ENCODE measurements around the gene EBF3.

EBF3 gene

DNA sequence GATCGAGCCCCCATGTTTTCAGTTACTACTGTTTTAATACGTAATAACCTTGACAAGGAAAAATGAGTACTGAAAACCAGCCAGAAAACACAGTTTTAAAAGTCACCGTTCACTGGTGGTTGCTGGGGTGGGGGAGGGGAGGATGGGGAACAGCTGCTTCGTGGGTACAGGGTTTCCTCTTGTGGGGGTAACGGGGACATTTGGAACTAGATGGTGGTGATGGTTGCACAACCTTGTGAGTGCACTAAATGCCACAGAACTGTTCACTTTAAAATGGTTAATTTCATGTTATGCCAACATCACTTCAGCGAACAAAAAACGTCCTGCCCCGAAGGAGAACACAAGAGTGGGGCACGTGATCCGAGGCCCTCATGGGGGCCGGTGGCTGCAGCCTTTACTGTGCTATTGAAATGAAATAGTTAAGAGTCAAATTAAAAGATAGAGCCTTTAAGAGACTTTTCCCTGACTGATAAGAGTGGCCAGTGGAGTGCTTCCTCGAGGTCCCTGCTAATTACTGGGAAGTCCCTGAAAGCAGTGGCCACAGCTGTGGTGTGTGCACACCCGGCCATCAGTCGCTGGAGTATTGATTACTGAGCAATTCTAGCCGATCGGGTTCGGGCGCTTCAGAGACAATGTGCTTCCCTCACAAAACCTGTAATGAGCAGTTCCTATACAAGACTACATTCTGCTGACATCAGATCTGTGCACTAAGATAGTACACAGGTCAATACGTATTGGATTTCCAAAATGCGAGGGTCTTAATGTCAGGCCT lies 80.3 kb downstream of the EBF3 start:
- H3K9me3 ChIP-seq (ENCODE audit: control insufficient read depth, low read length), result no peaks in the 10 kb centered on the region
- H3K27me3 ChIP-seq (replicated peaks; ENCODE audit: control insufficient read depth, insufficient read depth, low read length, poor library complexity, severe bottlenecking), result no peaks in the 10 kb centered on the region

GRCh38 chr10:129883029-129883428 lies 81.0 kb downstream of the EBF3 start:
- Histone ChIP-seq H3K36me3 (ENCODE audit: control insufficient read depth, insufficient read depth, low read length) (no peaks in the 10 kb centered on the region), H3K27me3 (replicated peaks; ENCODE audit: control insufficient read depth, insufficient read depth, low read length, poor library complexity, severe bottlenecking) (no peaks in the 10 kb centered on the region), H3K27ac (ENCODE audit: insufficient read depth, low read length, poor library complexity, severe bottlenecking) (no peak overlapping the region), H3K4me3 (ENCODE audit: insufficient read depth, low read depth, low read length, poor library complexity, severe bottlenecking) (no peak overlapping the region), H3K9me3 (ENCODE audit: control insufficient read depth, low read length) (no peaks in the 10 kb centered on the region), H3K4me1 (ENCODE audit: control insufficient read depth, insufficient read depth, low read length, poor library complexity, severe bottlenecking) (no peaks in the 10 kb centered on the region)
- no peak for DNase-seq

More for the DNA sequence above, 80.3 kb downstream of the EBF3 start:
- H3K4me3 ChIP-seq (ENCODE audit: insufficient read depth, low read depth, low read length, poor library complexity, severe bottlenecking), result no peak overlapping the region
- no peaks in the 10 kb centered on the region for H3K36me3 ChIP-seq (ENCODE audit: control insufficient read depth, insufficient read depth, low read length)
- H3K4me1 ChIP-seq (ENCODE audit: control insufficient read depth, insufficient read depth, low read length, poor library complexity, severe bottlenecking), result no peaks in the 10 kb centered on the region
- H3K27ac ChIP-seq (ENCODE audit: insufficient read depth, low read length, poor library complexity, severe bottlenecking), result no peak overlapping the region
- DNase-seq, result no peak

DNA sequence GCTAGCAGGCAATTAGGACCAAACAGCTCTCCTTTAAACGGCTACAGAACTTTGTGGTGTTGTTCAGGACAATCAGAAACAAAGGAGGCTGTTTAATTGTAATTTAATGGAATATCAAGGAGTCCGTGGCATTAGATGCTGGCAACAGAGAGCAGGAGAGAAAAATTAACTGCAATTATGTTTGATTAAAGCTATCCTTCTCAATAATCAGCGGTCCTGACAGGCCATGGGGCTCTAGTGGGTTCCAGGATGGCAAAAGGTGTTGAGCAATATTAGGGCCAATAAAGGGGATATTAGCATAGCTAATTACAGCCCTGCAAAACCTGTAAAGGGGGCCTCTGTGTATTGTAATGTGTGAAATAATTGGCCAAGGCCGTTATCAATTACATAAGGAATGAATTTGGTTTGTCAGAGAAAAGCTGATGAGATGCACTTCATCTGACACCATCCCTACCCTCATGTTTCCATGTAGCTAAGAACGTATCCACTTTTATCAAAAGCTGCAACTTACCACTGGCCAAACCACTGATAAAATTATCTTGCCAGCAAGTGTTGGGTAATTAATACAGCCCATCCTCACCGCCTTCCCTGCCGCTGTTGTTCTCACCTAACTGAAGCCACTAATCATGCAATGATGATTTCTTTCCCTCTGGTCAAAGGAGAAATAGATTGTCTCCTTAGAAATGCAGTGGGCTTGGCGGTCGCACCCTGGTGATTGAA lies 81.6 kb downstream of the EBF3 start:
- H3K27me3 ChIP-seq (replicated peaks; ENCODE audit: control insufficient read depth, insufficient read depth, low read length, poor library complexity, severe bottlenecking), result no peaks in the 10 kb centered on the region

GRCh38 chr10:129881641-129882040 lies 82.4 kb downstream of the EBF3 start:
- no peaks in the 10 kb centered on the region for H3K9me3 ChIP-seq (ENCODE audit: control insufficient read depth, low read length)
- no peak overlapping the region for H3K27ac ChIP-seq (ENCODE audit: insufficient read depth, low read length, poor library complexity, severe bottlenecking)
- H3K27me3 ChIP-seq (replicated peaks; ENCODE audit: control insufficient read depth, insufficient read depth, low read length, poor library complexity, severe bottlenecking), result no peaks in the 10 kb centered on the region
- H3K4me3 ChIP-seq (ENCODE audit: insufficient read depth, low read depth, low read length, poor library complexity, severe bottlenecking), result no peak overlapping the region
- H3K36me3 ChIP-seq (ENCODE audit: control insufficient read depth, insufficient read depth, low read length), result no peaks in the 10 kb centered on the region
- no peak for DNase-seq
- H3K4me1 ChIP-seq (ENCODE audit: control insufficient read depth, insufficient read depth, low read length, poor library complexity, severe bottlenecking), result no peaks in the 10 kb centered on the region

More for the DNA sequence above, 81.6 kb downstream of the EBF3 start:
- H3K27ac ChIP-seq (ENCODE audit: insufficient read depth, low read length, poor library complexity, severe bottlenecking), result no peak overlapping the region
- H3K4me1 ChIP-seq (ENCODE audit: control insufficient read depth, insufficient read depth, low read length, poor library complexity, severe bottlenecking), result no peaks in the 10 kb centered on the region
- no peaks in the 10 kb centered on the region for H3K9me3 ChIP-seq (ENCODE audit: control insufficient read depth, low read length)
- DNase-seq, result no peak
- no peak overlapping the region for H3K4me3 ChIP-seq (ENCODE audit: insufficient read depth, low read depth, low read length, poor library complexity, severe bottlenecking)
- no peaks in the 10 kb centered on the region for H3K36me3 ChIP-seq (ENCODE audit: control insufficient read depth, insufficient read depth, low read length)

DNA sequence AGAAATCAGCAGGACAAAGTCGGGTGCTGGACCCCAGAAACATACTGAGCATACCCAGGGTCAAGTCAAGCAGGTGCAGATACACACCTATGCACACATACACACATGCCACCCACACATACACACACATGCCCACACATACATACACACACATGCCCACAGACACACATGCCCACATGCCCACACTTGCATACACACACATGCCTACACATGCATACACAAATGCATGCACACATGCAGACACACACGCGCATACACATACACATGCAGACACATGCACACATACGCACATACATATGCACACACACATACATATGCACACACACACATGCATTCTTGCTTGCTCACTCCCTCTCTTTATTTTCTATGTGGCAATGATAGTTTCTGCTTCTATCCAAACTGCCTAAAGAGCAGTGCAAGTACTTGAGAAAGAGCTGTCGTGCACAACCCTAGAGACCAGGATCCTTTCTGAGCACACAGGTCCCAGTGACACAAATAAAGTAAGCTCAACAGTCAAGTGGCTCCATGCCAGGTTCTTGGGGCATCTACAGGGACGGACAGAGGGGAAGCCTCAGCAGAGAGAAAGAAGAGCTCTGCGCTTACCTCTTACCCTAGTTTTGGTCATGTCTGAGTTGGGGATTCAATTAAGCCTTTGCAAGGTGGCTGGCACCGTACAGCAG lies 83.7 kb downstream of the EBF3 start:
- H3K36me3 ChIP-seq (ENCODE audit: control insufficient read depth, insufficient read depth, low read length), result no peaks in the 10 kb centered on the region

GRCh38 chr10:129879655-129880054 lies 84.4 kb downstream of the EBF3 start:
- no peak for DNase-seq
- Histone ChIP-seq H3K4me1 (ENCODE audit: control insufficient read depth, insufficient read depth, low read length, poor library complexity, severe bottlenecking) (no peaks in the 10 kb centered on the region), H3K27ac (ENCODE audit: insufficient read depth, low read length, poor library complexity, severe bottlenecking) (no peak overlapping the region), H3K4me3 (ENCODE audit: insufficient read depth, low read depth, low read length, poor library complexity, severe bottlenecking) (no peak overlapping the region), H3K36me3 (ENCODE audit: control insufficient read depth, insufficient read depth, low read length) (no peaks in the 10 kb centered on the region), H3K9me3 (ENCODE audit: control insufficient read depth, low read length) (no peaks in the 10 kb centered on the region), H3K27me3 (replicated peaks; ENCODE audit: control insufficient read depth, insufficient read depth, low read length, poor library complexity, severe bottlenecking) (no peaks in the 10 kb centered on the region)

More for the DNA sequence above, 83.7 kb downstream of the EBF3 start:
- no peaks in the 10 kb centered on the region for H3K4me1 ChIP-seq (ENCODE audit: control insufficient read depth, insufficient read depth, low read length, poor library complexity, severe bottlenecking)
- no peak for DNase-seq
- H3K27me3 ChIP-seq (replicated peaks; ENCODE audit: control insufficient read depth, insufficient read depth, low read length, poor library complexity, severe bottlenecking), result no peaks in the 10 kb centered on the region
- no peak overlapping the region for H3K27ac ChIP-seq (ENCODE audit: insufficient read depth, low read length, poor library complexity, severe bottlenecking)
- H3K4me3 ChIP-seq (ENCODE audit: insufficient read depth, low read depth, low read length, poor library complexity, severe bottlenecking), result no peak overlapping the region
- H3K9me3 ChIP-seq (ENCODE audit: control insufficient read depth, low read length), result no peaks in the 10 kb centered on the region

DNA sequence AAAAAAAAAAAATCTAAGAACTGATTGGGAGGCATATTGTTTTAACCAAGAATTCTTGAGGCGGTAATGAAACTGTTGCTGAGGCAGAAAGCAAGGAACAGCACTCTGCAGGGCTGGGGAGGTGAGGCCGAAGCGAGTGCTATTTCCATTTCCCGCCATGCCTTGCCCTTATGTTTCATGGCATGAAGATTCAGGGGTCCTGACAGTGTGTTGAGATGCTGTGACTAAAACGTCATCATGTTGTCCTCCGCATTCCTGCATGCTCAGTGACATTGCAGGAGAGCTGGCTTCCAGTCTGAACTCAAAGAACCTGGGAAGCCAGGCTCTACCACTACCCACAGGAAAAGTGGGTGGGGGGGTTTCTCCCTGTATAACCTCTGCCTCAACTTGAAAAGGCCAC lies 85.2 kb downstream of the EBF3 start:
- Histone ChIP-seq H3K27ac (ENCODE audit: insufficient read depth, low read length, poor library complexity, severe bottlenecking) (no peak overlapping the region), H3K4me3 (ENCODE audit: insufficient read depth, low read depth, low read length, poor library complexity, severe bottlenecking) (no peak overlapping the region), H3K36me3 (ENCODE audit: control insufficient read depth, insufficient read depth, low read length) (no peaks in the 10 kb centered on the region), H3K27me3 (replicated peaks; ENCODE audit: control insufficient read depth, insufficient read depth, low read length, poor library complexity, severe bottlenecking) (no peaks in the 10 kb centered on the region), H3K4me1 (ENCODE audit: control insufficient read depth, insufficient read depth, low read length, poor library complexity, severe bottlenecking) (no peaks in the 10 kb centered on the region), H3K9me3 (ENCODE audit: control insufficient read depth, low read length) (no peaks in the 10 kb centered on the region)
- DNase-seq, result no peak

- no peaks in the 10 kb centered on the region for H3K9me3 ChIP-seq (ENCODE audit: control insufficient read depth, low read length)
- H3K4me1 ChIP-seq (ENCODE audit: control insufficient read depth, insufficient read depth, low read length, poor library complexity, severe bottlenecking), result no peaks in the 10 kb centered on the region
- H3K4me3 ChIP-seq (ENCODE audit: insufficient read depth, low read depth, low read length, poor library complexity, severe bottlenecking), result no peak overlapping the region
- no peak for DNase-seq
- H3K27me3 ChIP-seq (replicated peaks; ENCODE audit: control insufficient read depth, insufficient read depth, low read length, poor library complexity, severe bottlenecking), result no peaks in the 10 kb centered on the region
- H3K27ac ChIP-seq (ENCODE audit: insufficient read depth, low read length, poor library complexity, severe bottlenecking), result no peak overlapping the region
- no peaks in the 10 kb centered on the region for H3K36me3 ChIP-seq (ENCODE audit: control insufficient read depth, insufficient read depth, low read length)
Observed at GRCh38 chr10:129877773-129878371, 86.2 kb downstream of the EBF3 start.

DNA sequence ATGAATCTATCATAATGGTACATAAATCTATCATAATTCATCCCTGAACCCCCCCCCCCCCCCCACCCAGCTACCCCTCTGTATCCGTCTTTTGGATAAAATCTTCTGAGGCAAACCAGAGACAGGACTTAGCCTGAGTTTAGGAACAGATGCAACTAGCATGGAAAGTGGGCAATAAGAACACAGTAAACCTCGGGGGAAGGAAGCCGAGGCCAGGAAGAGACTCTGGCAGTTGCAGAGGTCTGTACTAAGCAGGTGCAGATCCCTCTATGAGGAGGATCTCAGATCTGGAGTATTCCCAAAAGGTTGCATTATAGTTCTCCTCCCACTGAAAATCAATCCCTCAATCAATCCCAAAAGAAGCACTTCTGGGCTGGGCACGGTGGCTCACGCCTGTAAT lies 87.2 kb downstream of the EBF3 start:
- Histone ChIP-seq H3K4me3 (ENCODE audit: insufficient read depth, low read depth, low read length, poor library complexity, severe bottlenecking) (no peak overlapping the region), H3K36me3 (ENCODE audit: control insufficient read depth, insufficient read depth, low read length) (no peaks in the 10 kb centered on the region), H3K9me3 (ENCODE audit: control insufficient read depth, low read length) (no peaks in the 10 kb centered on the region), H3K27ac (ENCODE audit: insufficient read depth, low read length, poor library complexity, severe bottlenecking) (no peak overlapping the region), H3K27me3 (replicated peaks; ENCODE audit: control insufficient read depth, insufficient read depth, low read length, poor library complexity, severe bottlenecking) (no peaks in the 10 kb centered on the region), H3K4me1 (ENCODE audit: control insufficient read depth, insufficient read depth, low read length, poor library complexity, severe bottlenecking) (no peaks in the 10 kb centered on the region)
- DNase-seq, result no peak

Data from effector memory CD4-positive, alpha-beta T cell (primary cell).